Breast epithelium (tissue), 3 donors: ENCODE measurements around the gene PRPF19.

ENCODE experiments used
- POLR2A ChIP-seq: fragments of 450-650 bp; IDR thresholded peaks from one replicate; pipeline ENCODE4 v1.6.1; 2016; ENCODE audit warnings: antibody characterized with exemption, mild to moderate bottlenecking, moderate library complexity
- POLR2AphosphoS5 ChIP-seq, 3 donors: sonication (generic); formaldehyde crosslinking; IDR thresholded peaks; one replicate each; pipeline ENCODE4 v1.6.1; 2017; ENCODE audit warnings: antibody characterized with exemption in 3 of 3
- TF ChIP-seq, protein P1 (sequence below), 3 donors: fragments of 450-650 bp; IDR thresholded peaks; one replicate each; pipeline ENCODE4 v1.5.1; 2016 to 2017; ENCODE audit warnings: antibody characterized with exemption in 3 of 3, mild to moderate bottlenecking in 3 of 3, moderate library complexity in 3 of 3

DNA sequence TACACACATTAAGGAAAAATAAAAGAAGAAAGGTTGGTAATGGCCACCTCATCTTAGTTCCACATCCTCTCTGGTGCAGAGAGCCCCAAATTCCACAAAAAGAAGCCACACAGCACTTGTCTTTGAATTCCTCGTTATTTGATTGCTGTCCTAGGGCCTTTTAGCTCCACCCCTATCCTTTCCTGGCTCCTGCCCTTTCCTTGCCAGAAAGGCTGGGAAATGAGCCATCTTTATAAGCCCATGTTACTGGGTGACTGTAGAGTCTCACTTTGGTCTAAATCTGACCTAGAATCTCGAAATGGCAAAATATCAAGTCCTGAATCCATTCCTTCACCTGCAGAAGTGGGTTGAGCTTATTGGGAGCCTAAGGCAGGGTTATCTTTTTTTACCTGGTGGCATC lies 13.6 kb upstream of the PRPF19 start:
- TF ChIP-seq, protein P1, sequence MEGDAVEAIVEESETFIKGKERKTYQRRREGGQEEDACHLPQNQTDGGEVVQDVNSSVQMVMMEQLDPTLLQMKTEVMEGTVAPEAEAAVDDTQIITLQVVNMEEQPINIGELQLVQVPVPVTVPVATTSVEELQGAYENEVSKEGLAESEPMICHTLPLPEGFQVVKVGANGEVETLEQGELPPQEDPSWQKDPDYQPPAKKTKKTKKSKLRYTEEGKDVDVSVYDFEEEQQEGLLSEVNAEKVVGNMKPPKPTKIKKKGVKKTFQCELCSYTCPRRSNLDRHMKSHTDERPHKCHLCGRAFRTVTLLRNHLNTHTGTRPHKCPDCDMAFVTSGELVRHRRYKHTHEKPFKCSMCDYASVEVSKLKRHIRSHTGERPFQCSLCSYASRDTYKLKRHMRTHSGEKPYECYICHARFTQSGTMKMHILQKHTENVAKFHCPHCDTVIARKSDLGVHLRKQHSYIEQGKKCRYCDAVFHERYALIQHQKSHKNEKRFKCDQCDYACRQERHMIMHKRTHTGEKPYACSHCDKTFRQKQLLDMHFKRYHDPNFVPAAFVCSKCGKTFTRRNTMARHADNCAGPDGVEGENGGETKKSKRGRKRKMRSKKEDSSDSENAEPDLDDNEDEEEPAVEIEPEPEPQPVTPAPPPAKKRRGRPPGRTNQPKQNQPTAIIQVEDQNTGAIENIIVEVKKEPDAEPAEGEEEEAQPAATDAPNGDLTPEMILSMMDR (IDR thresholded peaks at IDR 0.05): no peak
- TF ChIP-seq POLR2A: no peak
- TF ChIP-seq POLR2AphosphoS5 (IDR thresholded peaks at IDR 0.05): no peak
